SK-N-SH (cell line): Measurements from ENCODE around the gene TMEM184A. TPM values are rescaled to one million over a fixed set of nuclear protein-coding genes. Genes with fewer than 3 reads are reported as not detected.

Experiments used
- CTCF ChIA-PET: fragments of 300-600, 350-600 bp; formaldehyde crosslinking; extraction: SDS; loops from one replicate; lab custom pipeline; 2021; lab: Yijun Ruan, JAX
- POLR2A ChIA-PET: fragments of 350-600 bp; sonication (Branson Sonifier 250); formaldehyde crosslinking; extraction: SDS; loops from one replicate; lab custom pipeline; 2020; ENCODE audit warnings: antibody characterized with exemption, inconsistent platforms; lab: Yijun Ruan, JAX
- DNase-seq: peaks from one replicate; pipeline ENCODE4 v3.0.0; 2012
- H2AFZ ChIP-seq: fragments of 200-600 bp; sonication (generic); 2 replicates; pipeline ENCODE4 v1.8.1; 2016; ENCODE audit warnings: antibody characterized with exemption, mild to moderate bottlenecking, low read depth
- H3F3A ChIP-seq: fragments of 200-600 bp; sonication (generic); replicated peaks from 2 replicates; pipeline ENCODE3; 2016; ENCODE audit warnings: antibody characterized with exemption, mild to moderate bottlenecking; ENCODE audit not compliant: insufficient read depth
- H3K27ac ChIP-seq, 2 experiments: fragments of 200-500 bp in 1 of 2; fragments of 200-600 bp in 1 of 2; sonication (Bioruptor generic) in 1 of 2; sonication (generic), shearing (Covaris generic) in 1 of 2; 2 replicates each; pipeline versions ENCODE4 v1.5.1 to v1.6.1; 2014 to 2016; ENCODE audit warnings: low read depth in 2 of 2, inconsistent platforms in 1 of 2, low read length in 1 of 2, mild to moderate bottlenecking in 1 of 2, mixed read lengths in 1 of 2
- H3K27me3 ChIP-seq: fragments of 200-600 bp; sonication (generic), shearing (Covaris generic); 2 replicates; pipeline ENCODE4 v1.6.1; 2016; ENCODE audit warnings: mixed run types; ENCODE audit not compliant: insufficient read depth
- H3K36me3 ChIP-seq, 2 experiments: fragments of 200-500 bp in 1 of 2; fragments of 200-600 bp in 1 of 2; sonication (Bioruptor generic) in 1 of 2; sonication (generic) in 1 of 2; replicated peaks in 1 of 2; 2 replicates each; pipeline versions ENCODE3 to v1.5.1; 2014 to 2016; ENCODE audit warnings: low read length in 1 of 2, mild to moderate bottlenecking in 1 of 2; ENCODE audit not compliant: insufficient read depth in 2 of 2, control insufficient read depth in 1 of 2
- H3K4me1 ChIP-seq, 2 experiments: fragments of 200-500 bp in 1 of 2; fragments of 200-600 bp in 1 of 2; sonication (Bioruptor generic) in 1 of 2; sonication (generic), shearing (Covaris generic) in 1 of 2; 2 replicates each; pipeline versions ENCODE4 v1.5.1 to v1.6.1; 2014 to 2016; ENCODE audit warnings: low read depth in 1 of 2, low read length in 1 of 2, mixed run types in 1 of 2; ENCODE audit not compliant: insufficient read depth in 2 of 2, control insufficient read depth in 1 of 2
- H3K4me2 ChIP-seq: fragments of 200-600 bp; sonication (generic), shearing (Covaris generic); 2 replicates; pipeline ENCODE4 v1.6.1; 2017; ENCODE audit warnings: mixed run types
- H3K4me3 ChIP-seq, 2 experiments: fragments of 200-500 bp in 1 of 2; fragments of 200-600 bp in 1 of 2; sonication (Bioruptor generic) in 1 of 2; sonication (generic), shearing (Covaris generic) in 1 of 2; 2 replicates each; pipeline versions ENCODE4 v1.5.1 to v1.8.1; 2014 to 2016; ENCODE audit warnings: low read depth in 2 of 2, inconsistent platforms in 1 of 2, low read length in 1 of 2, mild to moderate bottlenecking in 1 of 2, mixed read lengths in 1 of 2, moderate library complexity in 1 of 2
- H3K79me2 ChIP-seq: fragments of 200-600 bp; sonication (generic); 2 replicates; pipeline ENCODE4 v1.8.1; 2017; ENCODE audit warnings: mild to moderate bottlenecking; ENCODE audit not compliant: insufficient read depth
- H3K9ac ChIP-seq: fragments of 200-600 bp; sonication (generic); 2 replicates; pipeline ENCODE4 v1.6.1; 2017; ENCODE audit warnings: mixed run types
- H3K9me2 ChIP-seq: fragments of 200-600 bp; sonication (generic); 2 replicates; pipeline ENCODE4 v1.6.1; 2017; ENCODE audit warnings: mixed run types
- H3K9me3 ChIP-seq: fragments of 200-600 bp; sonication (generic); 2 replicates; pipeline ENCODE4 v1.6.1; 2017; ENCODE audit warnings: mixed run types, mild to moderate bottlenecking, moderate library complexity
- H4K20me1 ChIP-seq: fragments of 200-600 bp; sonication (generic); 2 replicates; pipeline ENCODE4 v1.6.1; 2017; ENCODE audit warnings: mild to moderate bottlenecking, mixed run types; ENCODE audit not compliant: insufficient read depth
- CHD2 ChIP-seq: fragments of 150-350 bp; IDR thresholded peaks from 2 replicates; pipeline ENCODE4 v1.6.1; 2018; ENCODE audit warnings: low read length; ENCODE audit not compliant: partially characterized antibody
- EZH2phosphoT487 ChIP-seq: fragments of 200-600 bp; sonication (generic); IDR thresholded peaks from 2 replicates; pipeline ENCODE4 v1.6.1; 2017; ENCODE audit warnings: low read depth, mixed run types, mild to moderate bottlenecking, antibody characterized with exemption, moderate library complexity, borderline replicate concordance
- GABPA ChIP-seq: IDR thresholded peaks from 2 replicates; pipeline ENCODE4 v1.4.0; 2012; ENCODE audit warnings: low read depth, mild to moderate bottlenecking
- GATA2 ChIP-seq: sonication (generic); formaldehyde crosslinking; IDR thresholded peaks from 2 replicates; pipeline ENCODE4 v1.5.0; 2020; ENCODE audit warnings: mild to moderate bottlenecking, missing genetic modification reagents
- MEF2A ChIP-seq: IDR thresholded peaks from 2 replicates; pipeline ENCODE4 v1.4.0; 2012; ENCODE audit warnings: low read depth, borderline replicate concordance
- MXI1 ChIP-seq: IDR thresholded peaks from 2 replicates; pipeline ENCODE4 v1.6.1; 2012; ENCODE audit warnings: mild to moderate bottlenecking, low read depth, low read length, improper control_type of control experiment
- NRF1 ChIP-seq: IDR thresholded peaks from 2 replicates; pipeline ENCODE4 v1.6.1; 2012; ENCODE audit warnings: low read depth, mild to moderate bottlenecking, low read length
- POLR2AphosphoS5 ChIP-seq: IDR thresholded peaks from 2 replicates; pipeline ENCODE4 v1.6.1; 2012; ENCODE audit warnings: low read depth, low read length
- RAD21 ChIP-seq: IDR thresholded peaks from 2 replicates; pipeline ENCODE4 v1.6.1; 2012; ENCODE audit warnings: mild to moderate bottlenecking, low read length
- RCOR1 ChIP-seq: fragments of 150-350 bp; IDR thresholded peaks from 2 replicates; pipeline ENCODE4 v1.6.1; 2017; ENCODE audit warnings: antibody characterized with exemption, low read length
- REST ChIP-seq: IDR thresholded peaks from 2 replicates; pipeline ENCODE4 v1.6.1; 2012; ENCODE audit warnings: mild to moderate bottlenecking, low read depth, low read length, moderate library complexity
- TEAD4 ChIP-seq: IDR thresholded peaks from 2 replicates; pipeline ENCODE4 v1.4.0; 2012; ENCODE audit warnings: mild to moderate bottlenecking, borderline replicate concordance; ENCODE audit not compliant: insufficient read depth
- USF2 ChIP-seq: fragments of 150-350 bp; IDR thresholded peaks from 2 replicates; pipeline ENCODE4 v1.6.1; 2017; ENCODE audit warnings: antibody characterized with exemption, low read length, low read depth, borderline replicate concordance
- WGBS: methylation state at CpG from one replicate; pipeline ENCODE4 v1.1.6; 2017; ENCODE audit warnings: low lambda C conversion rate; 5-methylcytosine and 5-hydroxymethylcytosine counted together
- polyA plus RNA-seq, 3 experiments: library from polyadenylated mRNA; depleted of rRNA; stranded (reverse); fragments of >200 nt; gene quantifications; 2 replicates each; pipeline ENCODE4 v1.2.3, GENCODE V29; 2012

Gene TMEM184A
- polyA plus RNA-seq, 1 of the 3 experiments (the other 2 are of a cell fraction) = 1.5 TPM

- Histone ChIP-seq H3K27me3 (no peaks in the 10 kb centered on the region), H3K9me2 (no peaks in the 10 kb centered on the region), H4K20me1 (no peaks in the 10 kb centered on the region), H3K4me2 (no peak overlapping the region), H3K27ac (no peak overlapping the region), H3F3A (no peaks in the 10 kb centered on the region), H3K79me2 (peaks cover 13% of the 10 kb centered on the region; the same call in 1 of the 2 replicates), H3K36me3 (peaks cover 7 to 45% of the 10 kb centered on the region in 2 experiments), H3K4me1 (peaks cover 0 to under 1% of the 10 kb centered on the region in 2 experiments; a peak in 1 of 4 replicates), H3K4me3 (no peak overlapping the region), H2AFZ (no peak overlapping the region), H3K9me3 (no peaks in the 10 kb centered on the region), H3K9ac (no peak overlapping the region)
- CTCF ChIA-PET = interaction anchor here (1.0 to 2.3 kb wide), 5 partner anchors 8 to 70 kb away, joined by 3 to 8 read pairs (median 4); partner anchors contain the start of gene TMEM184A
- TF ChIP-seq CHD2 (no peak), TEAD4 (no peak), POLR2AphosphoS5 (no peak), RAD21 (no peak), MXI1 (no peak), GABPA (no peak), REST (no peak), RCOR1 (no peak), GATA2 (CRISPR knock-in tag) (no peak), EZH2phosphoT487 (no peak), NRF1 (no peak), USF2 (no peak), MEF2A (no peak)
- 87% methylated on average over 35 of the region's 41 CpGs for WGBS
- POLR2A ChIA-PET = no interaction called here
- DNase-seq = no peak
Measured at GRCh38 chr7:1544178-1544895, 11.7 kb downstream of the TMEM184A start.
